K562 (cell line): Measurements from ENCODE around the gene LTK.

Source experiments
- CHCHD3 ChIP-seq: fragments of 250-450 bp; sonication (Bioruptor Pico); IDR thresholded peaks from 2 replicates; pipeline ENCODE4 v2.1.2; 2022; ENCODE audit warnings: mild to moderate bottlenecking
- FOXM1 ChIP-seq, 2 experiments: fragments of 450-650 bp in 1 of 2; sonication (generic) in 1 of 2; formaldehyde crosslinking in 1 of 2; IDR thresholded peaks; 2 replicates each; pipeline versions ENCODE4 v1.6.1 to v1.9.0; 2017 to 2022; ENCODE audit warnings: low read depth in 2 of 2, mild to moderate bottlenecking in 2 of 2, missing genetic modification reagents in 1 of 2, moderate library complexity in 1 of 2
- SETDB1 ChIP-seq: IDR thresholded peaks from one replicate; pipeline ENCODE4 v1.6.1; 2012; ENCODE audit warnings: low read length, control low read depth, inconsistent platforms
- SNRNP70 ChIP-seq: fragments of 200-400 bp; formaldehyde crosslinking; optimal IDR thresholded peaks from 2 replicates; pipeline ENCODE3; 2017; ENCODE audit warnings: low read depth, low read length
- ZNF644 ChIP-seq: fragments of 200-800 bp; sonication (Bioruptor generic); IDR thresholded peaks from 2 replicates; pipeline ENCODE4 v1.6.1; 2016; ENCODE audit warnings: low read depth, missing genetic modification characterization, missing compliant biosample characterization
- TF ChIP-seq, protein P1 (sequence below), 3 experiments: fragments of 200-800 bp in 1 of 3; fragments of 250-450 bp in 1 of 3; fragments of 450-650 bp in 1 of 3; sonication (Bioruptor Pico) in 1 of 3; sonication (Bioruptor generic) in 1 of 3; formaldehyde crosslinking in 1 of 3; IDR thresholded peaks; 2 replicates each; pipeline versions ENCODE4 v1.6.1 to v1.8.0; 2016 to 2022; ENCODE audit warnings: mild to moderate bottlenecking in 2 of 3, missing genetic modification characterization in 2 of 3, missing compliant biosample characterization in 1 of 3, moderate library complexity in 1 of 3

DNA sequence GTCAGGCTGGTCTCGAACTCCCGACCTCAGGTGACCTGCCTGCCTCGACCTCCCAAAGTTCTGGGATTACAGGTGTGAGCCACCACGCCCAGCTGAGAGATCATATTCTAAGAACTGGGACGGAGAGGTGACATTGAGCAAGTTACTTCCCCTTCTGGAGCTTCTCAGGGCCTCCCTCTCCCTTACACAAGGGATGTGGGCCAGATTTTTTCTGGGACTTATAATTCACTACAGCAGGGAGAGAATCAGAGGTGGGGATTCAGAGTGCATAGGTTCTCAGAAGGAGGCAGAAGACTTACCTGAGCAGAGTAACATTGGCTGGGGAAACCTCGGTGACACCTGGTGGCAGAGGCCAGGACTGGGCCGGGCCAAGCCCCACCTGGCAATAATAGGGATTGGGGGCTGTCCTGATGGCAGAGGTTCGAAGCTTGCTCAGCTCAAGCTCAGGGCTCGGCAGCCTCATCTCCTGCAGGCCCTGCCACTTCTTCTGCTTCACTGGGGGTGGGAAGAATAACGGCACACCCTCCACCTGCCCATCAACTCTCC lies 6.8 kb downstream of the LTK start:
- no peak for TF ChIP-seq SNRNP70
- TF ChIP-seq SETDB1 = no peak
- TF ChIP-seq, protein P1, sequence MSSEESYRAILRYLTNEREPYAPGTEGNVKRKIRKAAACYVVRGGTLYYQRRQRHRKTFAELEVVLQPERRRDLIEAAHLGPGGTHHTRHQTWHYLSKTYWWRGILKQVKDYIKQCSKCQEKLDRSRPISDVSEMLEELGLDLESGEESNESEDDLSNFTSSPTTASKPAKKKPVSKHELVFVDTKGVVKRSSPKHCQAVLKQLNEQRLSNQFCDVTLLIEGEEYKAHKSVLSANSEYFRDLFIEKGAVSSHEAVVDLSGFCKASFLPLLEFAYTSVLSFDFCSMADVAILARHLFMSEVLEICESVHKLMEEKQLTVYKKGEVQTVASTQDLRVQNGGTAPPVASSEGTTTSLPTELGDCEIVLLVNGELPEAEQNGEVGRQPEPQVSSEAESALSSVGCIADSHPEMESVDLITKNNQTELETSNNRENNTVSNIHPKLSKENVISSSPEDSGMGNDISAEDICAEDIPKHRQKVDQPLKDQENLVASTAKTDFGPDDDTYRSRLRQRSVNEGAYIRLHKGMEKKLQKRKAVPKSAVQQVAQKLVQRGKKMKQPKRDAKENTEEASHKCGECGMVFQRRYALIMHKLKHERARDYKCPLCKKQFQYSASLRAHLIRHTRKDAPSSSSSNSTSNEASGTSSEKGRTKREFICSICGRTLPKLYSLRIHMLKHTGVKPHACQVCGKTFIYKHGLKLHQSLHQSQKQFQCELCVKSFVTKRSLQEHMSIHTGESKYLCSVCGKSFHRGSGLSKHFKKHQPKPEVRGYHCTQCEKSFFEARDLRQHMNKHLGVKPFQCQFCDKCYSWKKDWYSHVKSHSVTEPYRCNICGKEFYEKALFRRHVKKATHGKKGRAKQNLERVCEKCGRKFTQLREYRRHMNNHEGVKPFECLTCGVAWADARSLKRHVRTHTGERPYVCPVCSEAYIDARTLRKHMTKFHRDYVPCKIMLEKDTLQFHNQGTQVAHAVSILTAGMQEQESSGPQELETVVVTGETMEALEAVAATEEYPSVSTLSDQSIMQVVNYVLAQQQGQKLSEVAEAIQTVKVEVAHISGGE (CRISPR knock-in tag; IDR thresholded peaks at IDR 0.05) = no peak
- no peak for TF ChIP-seq ZNF644 (tag)
- TF ChIP-seq FOXM1 (IDR thresholded peaks at IDR 0.05; ENCODE audit: low read depth) = no peak
- TF ChIP-seq FOXM1 (CRISPR knock-in tag; IDR thresholded peaks at IDR 0.05; ENCODE audit: low read depth) = no peak
- no peak for TF ChIP-seq CHCHD3 (CRISPR knock-in tag)
